NB4 (cell line): Measurements from ENCODE around the gene PILRA.

Experiments used
- CTCF ChIP-seq: IDR thresholded peaks from one replicate; pipeline ENCODE4 v1.5.1; 2012; ENCODE audit warnings: low read depth, low read length
- MAX ChIP-seq: IDR thresholded peaks from 2 replicates; pipeline ENCODE4 v1.6.1; 2011; ENCODE audit warnings: low read depth, low read length
- MYC ChIP-seq: IDR thresholded peaks from 2 replicates; pipeline ENCODE4 v1.6.1; 2011; ENCODE audit warnings: low read depth, low read length
- POLR2A ChIP-seq: IDR thresholded peaks from 2 replicates; pipeline ENCODE4 v1.6.1; 2011; ENCODE audit warnings: mild to moderate bottlenecking; ENCODE audit not compliant: insufficient read length; ENCODE audit errors: extremely low read depth

- TF ChIP-seq CTCF (no peak), MYC (no peak), POLR2A (no peak), MAX (no peak)
Observed at GRCh38 chr7:100394077-100394476, 20.8 kb downstream of the PILRA start.
